Neural cell (in vitro differentiated cells): ENCODE results near the gene SLC12A5. TPM values are rescaled to one million over a fixed set of nuclear protein-coding genes. Genes with fewer than 3 reads are reported as not detected.

Experiments used
- H2AFZ ChIP-seq: fragments of 200-600, 300-800 bp; sonication (generic), shearing (Covaris generic); 2 replicates; pipeline ENCODE4 v1.6.0; 2014; ENCODE audit warnings: low read depth, mild to moderate bottlenecking, antibody characterized with exemption, low read length, moderate library complexity
- H3F3A ChIP-seq: fragments of 200-600 bp; shearing (Covaris generic); 2 replicates; pipeline ENCODE4 v1.6.1; 2016; ENCODE audit warnings: mild to moderate bottlenecking, moderate library complexity, mixed read lengths, antibody characterized with exemption, low read length; ENCODE audit not compliant: insufficient read depth, poor library complexity, severe bottlenecking
- H3K27ac ChIP-seq: fragments of 200-600, 300-800 bp; sonication (generic), shearing (Covaris generic); 2 replicates; pipeline ENCODE4 v1.5.1; 2014; ENCODE audit warnings: mild to moderate bottlenecking, low read length, moderate library complexity
- H3K27me3 ChIP-seq: fragments of 300-800, 200-600 bp; sonication (generic), shearing (Covaris generic); 2 replicates; pipeline ENCODE4 v1.6.0; 2014; ENCODE audit warnings: mild to moderate bottlenecking, low read depth, low read length, moderate library complexity; ENCODE audit not compliant: insufficient read depth
- H3K36me3 ChIP-seq: fragments of 300-800, 200-600 bp; sonication (generic), shearing (Covaris generic); 2 replicates; pipeline ENCODE4 v1.5.1; 2014; ENCODE audit warnings: mild to moderate bottlenecking, antibody characterized with exemption, low read length, moderate library complexity; ENCODE audit not compliant: insufficient read depth
- H3K4me2 ChIP-seq: fragments of 300-800, 200-600 bp; sonication (generic), shearing (Covaris generic); 2 replicates; pipeline ENCODE4 v1.6.0; 2014; ENCODE audit warnings: mild to moderate bottlenecking, low read length
- H3K4me3 ChIP-seq: fragments of 300-800, 200-600 bp; sonication (generic), shearing (Covaris generic); 2 replicates; pipeline ENCODE4 v1.5.1; 2014; ENCODE audit warnings: mild to moderate bottlenecking, low read length, moderate library complexity
- H3K79me2 ChIP-seq: fragments of 200-600 bp; shearing (Covaris generic); replicated peaks from 2 replicates; pipeline ENCODE4 v1.6.0; 2014; ENCODE audit warnings: mild to moderate bottlenecking, low read length, moderate library complexity; ENCODE audit not compliant: insufficient read depth
- H3K9ac ChIP-seq: fragments of 300-800, 200-600 bp; sonication (generic), shearing (Covaris generic); 2 replicates; pipeline ENCODE4 v1.6.1; 2016; ENCODE audit warnings: mild to moderate bottlenecking, low read length, mixed read lengths
- H3K9me2 ChIP-seq: fragments of 200-600 bp; shearing (Covaris generic); 2 replicates; pipeline ENCODE4 v1.6.1; 2016; ENCODE audit warnings: mild to moderate bottlenecking, low read length, mixed read lengths; ENCODE audit not compliant: insufficient read depth
- H3K9me3 ChIP-seq: fragments of 200-600, 300-800 bp; sonication (generic), shearing (Covaris generic); 2 replicates; pipeline ENCODE4 v1.6.1; 2016; ENCODE audit warnings: mild to moderate bottlenecking, mixed run types, low read length, moderate library complexity, mixed read lengths
- H4K20me1 ChIP-seq: fragments of 200-600 bp; shearing (Covaris generic); 2 replicates; pipeline ENCODE4 v1.6.1; 2016; ENCODE audit warnings: mild to moderate bottlenecking, mixed run types; ENCODE audit not compliant: insufficient read depth
- EP300 ChIP-seq: fragments of 450-650 bp; conservative IDR thresholded peaks from 2 replicates; pipeline ENCODE4 v1.6.1; 2014; ENCODE audit warnings: antibody characterized with exemption, mild to moderate bottlenecking, moderate library complexity; ENCODE audit not compliant: poor library complexity, severe bottlenecking
- EZH2 ChIP-seq: fragments of 200-600, 300-800 bp; shearing (Covaris generic), sonication (generic); IDR thresholded peaks from 2 replicates; pipeline ENCODE4 v1.6.1; 2014; ENCODE audit warnings: antibody characterized with exemption, low read length, borderline replicate concordance, mild to moderate bottlenecking; ENCODE audit not compliant: insufficient read depth, poor library complexity, severe bottlenecking
- MXI1 ChIP-seq: fragments of 450-650 bp; conservative IDR thresholded peaks from 2 replicates; pipeline ENCODE4 v1.6.1; 2014; ENCODE audit warnings: antibody characterized with exemption, mild to moderate bottlenecking; ENCODE audit not compliant: poor library complexity, severe bottlenecking
- POLR2AphosphoS5 ChIP-seq: IDR thresholded peaks from 2 replicates; pipeline ENCODE4 v1.6.1; 2012
- RAD21 ChIP-seq: fragments of 450-650 bp; conservative IDR thresholded peaks from 2 replicates; pipeline ENCODE4 v1.6.1; 2014; ENCODE audit warnings: antibody characterized with exemption, mild to moderate bottlenecking, moderate library complexity
- SMC3 ChIP-seq: fragments of 450-650 bp; conservative IDR thresholded peaks from 2 replicates; pipeline ENCODE4 v1.6.1; 2014; ENCODE audit warnings: antibody characterized with exemption, mild to moderate bottlenecking, moderate library complexity; ENCODE audit not compliant: poor library complexity
- TAF1 ChIP-seq: IDR thresholded peaks from 2 replicates; pipeline ENCODE4 v1.6.1; 2012; ENCODE audit warnings: low read depth
- polyA plus RNA-seq: library from polyadenylated mRNA; depleted of rRNA; stranded (reverse); fragments of >200 nt; gene quantifications from 2 replicates; pipeline ENCODE4 v1.2.3, GENCODE V29; 2014
- TF ChIP-seq, protein P1 (sequence below): IDR thresholded peaks from 2 replicates; pipeline ENCODE4 v1.6.1; 2012; ENCODE audit warnings: borderline replicate concordance
- TF ChIP-seq, protein P2 (sequence below): fragments of 450-650 bp; IDR thresholded peaks from 2 replicates; pipeline ENCODE4 v1.5.1; 2014; ENCODE audit warnings: antibody characterized with exemption, mild to moderate bottlenecking, moderate library complexity; ENCODE audit not compliant: poor library complexity, severe bottlenecking

The SLC12A5 gene
- polyA plus RNA-seq, 1 donor from 2014 or later = 53.1 TPM

DNA sequence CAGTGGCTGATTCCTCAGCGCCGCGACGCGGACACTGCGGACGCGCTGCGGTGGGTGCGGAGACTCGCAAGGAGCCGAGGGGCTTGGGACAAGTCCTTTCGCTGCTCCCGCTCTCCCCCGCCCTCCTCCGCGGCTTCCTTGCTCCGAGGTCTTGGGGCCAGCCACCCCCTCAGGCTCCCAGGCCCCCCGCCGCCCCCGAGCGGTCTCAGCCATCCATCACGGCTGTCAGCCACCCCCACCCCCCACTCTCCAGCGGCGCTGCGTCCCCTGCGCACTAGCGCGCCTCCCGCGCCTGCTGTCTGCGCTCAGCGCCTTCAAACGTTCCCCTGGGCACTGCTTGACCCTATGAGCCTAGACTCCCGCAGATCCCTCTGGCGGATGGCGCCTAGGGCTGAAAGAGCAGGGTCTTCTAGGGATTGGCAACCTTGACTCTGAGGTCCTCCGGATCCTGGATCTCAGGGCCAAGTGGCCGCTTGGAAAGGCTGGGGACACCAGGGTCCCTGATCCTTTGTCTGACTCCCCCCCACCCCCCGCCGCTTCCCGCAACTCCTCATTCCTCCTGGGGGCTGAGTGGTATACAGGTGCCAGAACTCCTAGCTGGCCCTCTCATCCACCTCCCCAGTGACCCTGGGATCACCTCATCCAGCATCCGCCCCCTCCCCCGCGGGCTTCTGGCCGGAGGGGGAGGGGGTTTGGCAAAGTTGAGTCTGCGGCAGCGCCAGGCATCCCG lies 1.4 kb downstream of the SLC12A5 start:
- no peak overlapping the region for H2AFZ ChIP-seq
- H3K9me3 ChIP-seq = no peaks in the 10 kb centered on the region
- peaks cover 11% of the 10 kb centered on the region for H3K27me3 ChIP-seq
- no peaks in the 10 kb centered on the region for H3K9me2 ChIP-seq
- H3K79me2 ChIP-seq = peaks cover 44% of the 10 kb centered on the region
- peak overlapping the region; percentile 87 for H3K9ac ChIP-seq
- H3K27ac ChIP-seq = peak overlapping the region; percentile 92
- H4K20me1 ChIP-seq = no peaks in the 10 kb centered on the region
- TF ChIP-seq EP300 (no peak), MXI1 (no peak)
- TF ChIP-seq, protein P1, sequence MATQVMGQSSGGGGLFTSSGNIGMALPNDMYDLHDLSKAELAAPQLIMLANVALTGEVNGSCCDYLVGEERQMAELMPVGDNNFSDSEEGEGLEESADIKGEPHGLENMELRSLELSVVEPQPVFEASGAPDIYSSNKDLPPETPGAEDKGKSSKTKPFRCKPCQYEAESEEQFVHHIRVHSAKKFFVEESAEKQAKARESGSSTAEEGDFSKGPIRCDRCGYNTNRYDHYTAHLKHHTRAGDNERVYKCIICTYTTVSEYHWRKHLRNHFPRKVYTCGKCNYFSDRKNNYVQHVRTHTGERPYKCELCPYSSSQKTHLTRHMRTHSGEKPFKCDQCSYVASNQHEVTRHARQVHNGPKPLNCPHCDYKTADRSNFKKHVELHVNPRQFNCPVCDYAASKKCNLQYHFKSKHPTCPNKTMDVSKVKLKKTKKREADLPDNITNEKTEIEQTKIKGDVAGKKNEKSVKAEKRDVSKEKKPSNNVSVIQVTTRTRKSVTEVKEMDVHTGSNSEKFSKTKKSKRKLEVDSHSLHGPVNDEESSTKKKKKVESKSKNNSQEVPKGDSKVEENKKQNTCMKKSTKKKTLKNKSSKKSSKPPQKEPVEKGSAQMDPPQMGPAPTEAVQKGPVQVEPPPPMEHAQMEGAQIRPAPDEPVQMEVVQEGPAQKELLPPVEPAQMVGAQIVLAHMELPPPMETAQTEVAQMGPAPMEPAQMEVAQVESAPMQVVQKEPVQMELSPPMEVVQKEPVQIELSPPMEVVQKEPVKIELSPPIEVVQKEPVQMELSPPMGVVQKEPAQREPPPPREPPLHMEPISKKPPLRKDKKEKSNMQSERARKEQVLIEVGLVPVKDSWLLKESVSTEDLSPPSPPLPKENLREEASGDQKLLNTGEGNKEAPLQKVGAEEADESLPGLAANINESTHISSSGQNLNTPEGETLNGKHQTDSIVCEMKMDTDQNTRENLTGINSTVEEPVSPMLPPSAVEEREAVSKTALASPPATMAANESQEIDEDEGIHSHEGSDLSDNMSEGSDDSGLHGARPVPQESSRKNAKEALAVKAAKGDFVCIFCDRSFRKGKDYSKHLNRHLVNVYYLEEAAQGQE = peak; percentile 27
- peak overlapping the region; percentile 86 for H3K4me3 ChIP-seq
- H3K36me3 ChIP-seq = no peaks in the 10 kb centered on the region
- H3F3A ChIP-seq = no peaks in the 10 kb centered on the region
- H3K4me2 ChIP-seq = peak overlapping the region; percentile 98

DNA sequence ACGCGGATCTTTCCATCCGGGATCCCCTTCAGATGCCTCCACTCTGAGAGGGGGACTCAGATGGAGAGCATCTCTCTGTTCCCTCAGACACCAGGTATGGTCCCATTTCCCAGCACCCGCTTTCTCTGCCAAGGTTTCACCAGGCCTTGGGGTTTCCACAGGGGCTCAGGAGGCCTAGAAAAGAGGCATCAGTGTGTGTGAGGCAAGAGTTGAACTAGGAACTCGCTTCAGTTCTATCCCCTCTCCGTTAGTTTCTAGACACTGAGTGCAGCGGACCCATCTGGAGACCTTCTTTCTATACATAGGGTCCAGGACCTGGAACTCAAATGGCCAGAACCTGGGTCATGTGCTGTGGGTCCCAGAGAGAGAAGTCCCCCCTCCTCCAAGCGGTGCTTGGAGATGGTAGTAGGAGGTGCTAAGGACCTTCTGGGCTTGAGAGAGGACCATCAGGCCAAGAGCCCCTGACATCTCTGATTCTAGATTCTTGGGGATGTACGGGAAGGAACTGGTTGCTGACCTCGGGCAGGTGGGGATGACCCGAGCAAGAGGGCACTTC lies 2.1 kb downstream of the SLC12A5 start:
- H3K79me2 ChIP-seq = peaks cover 38% of the 10 kb centered on the region
- peak overlapping the region; percentile 87 for H3K9ac ChIP-seq
- H3F3A ChIP-seq = no peaks in the 10 kb centered on the region
- H3K9me2 ChIP-seq = no peaks in the 10 kb centered on the region
- peak overlapping the region; percentile 86 for H3K4me3 ChIP-seq
- peak overlapping the region; percentile 98 for H3K4me2 ChIP-seq
- no peaks in the 10 kb centered on the region for H4K20me1 ChIP-seq
- H3K9me3 ChIP-seq = no peaks in the 10 kb centered on the region
- TF ChIP-seq RAD21 (no peak), EP300 (no peak), MXI1 (no peak), EZH2 (no peak), SMC3 (no peak), POLR2AphosphoS5 (no peak), TAF1 (no peak)
- TF ChIP-seq, protein P1 = no peak
- TF ChIP-seq, protein P2, sequence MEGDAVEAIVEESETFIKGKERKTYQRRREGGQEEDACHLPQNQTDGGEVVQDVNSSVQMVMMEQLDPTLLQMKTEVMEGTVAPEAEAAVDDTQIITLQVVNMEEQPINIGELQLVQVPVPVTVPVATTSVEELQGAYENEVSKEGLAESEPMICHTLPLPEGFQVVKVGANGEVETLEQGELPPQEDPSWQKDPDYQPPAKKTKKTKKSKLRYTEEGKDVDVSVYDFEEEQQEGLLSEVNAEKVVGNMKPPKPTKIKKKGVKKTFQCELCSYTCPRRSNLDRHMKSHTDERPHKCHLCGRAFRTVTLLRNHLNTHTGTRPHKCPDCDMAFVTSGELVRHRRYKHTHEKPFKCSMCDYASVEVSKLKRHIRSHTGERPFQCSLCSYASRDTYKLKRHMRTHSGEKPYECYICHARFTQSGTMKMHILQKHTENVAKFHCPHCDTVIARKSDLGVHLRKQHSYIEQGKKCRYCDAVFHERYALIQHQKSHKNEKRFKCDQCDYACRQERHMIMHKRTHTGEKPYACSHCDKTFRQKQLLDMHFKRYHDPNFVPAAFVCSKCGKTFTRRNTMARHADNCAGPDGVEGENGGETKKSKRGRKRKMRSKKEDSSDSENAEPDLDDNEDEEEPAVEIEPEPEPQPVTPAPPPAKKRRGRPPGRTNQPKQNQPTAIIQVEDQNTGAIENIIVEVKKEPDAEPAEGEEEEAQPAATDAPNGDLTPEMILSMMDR = no peak
- H2AFZ ChIP-seq = no peak overlapping the region
- H3K27me3 ChIP-seq = peaks cover 11% of the 10 kb centered on the region
- H3K36me3 ChIP-seq = no peaks in the 10 kb centered on the region
- peak overlapping the region; percentile 92 for H3K27ac ChIP-seq
